Erythroblast (primary cell): ENCODE measurements around the gene FBXL17.

Experiments used
- GATA1 ChIP-seq: IDR thresholded peaks from 2 replicates; pipeline ENCODE4 v1.6.1; 2011; ENCODE audit warnings: low read depth, mild to moderate bottlenecking, control low read depth, low read length, moderate library complexity
- POLR2A ChIP-seq: IDR thresholded peaks from 2 replicates; pipeline ENCODE4 v1.6.1; 2011; ENCODE audit warnings: mild to moderate bottlenecking, low read length

- TF ChIP-seq POLR2A (no peak), GATA1 (no peak)
These were observed 494.5 kb downstream of the FBXL17 start for GRCh38 chr5:107887166-107887943.
